K562 (cell line): ENCODE data around the gene GNAT1. TPM values are rescaled to one million over a fixed set of nuclear protein-coding genes. Genes with fewer than 3 reads are reported as not detected.
A peak's percentile ranks its signal among the peaks of the same experiment; 100 is the strongest.

ENCODE experiments used
- ARID2 ChIP-seq: fragments of 450-650 bp; IDR thresholded peaks from 2 replicates; pipeline ENCODE4 v1.6.1; 2017; ENCODE audit warnings: antibody characterized with exemption, mild to moderate bottlenecking
- CHD4 ChIP-seq: fragments of 200-600 bp; sonication (generic); IDR thresholded peaks from 3 replicates; pipeline ENCODE4 v1.6.1; 2012; ENCODE audit warnings: low read depth, mild to moderate bottlenecking, mixed read lengths, low read length, inconsistent platforms; ENCODE audit not compliant: insufficient read depth, insufficient replicate concordance, poor library complexity, severe bottlenecking
- E2F5 ChIP-seq: sonication (generic); formaldehyde crosslinking; IDR thresholded peaks from 2 replicates; pipeline ENCODE4 v1.8.0; 2022; ENCODE audit warnings: mild to moderate bottlenecking, missing genetic modification reagents
- ESRRB ChIP-seq: fragments of 250-450 bp; sonication (Bioruptor Pico); IDR thresholded peaks from 2 replicates; pipeline ENCODE4 v1.5.0; 2020; ENCODE audit warnings: mild to moderate bottlenecking, moderate library complexity, borderline replicate concordance
- GABPA ChIP-seq: fragments of 200-800 bp; sonication (Bioruptor generic); conservative IDR thresholded peaks from 2 replicates; pipeline ENCODE4 v1.6.1; 2016; ENCODE audit warnings: low read depth, missing genetic modification characterization, missing compliant biosample characterization
- HNRNPH1 ChIP-seq: fragments of 200-400 bp; formaldehyde crosslinking; optimal IDR thresholded peaks from 2 replicates; pipeline ENCODE3; 2017; ENCODE audit warnings: low read depth, mild to moderate bottlenecking, low read length, moderate library complexity
- MTA3 ChIP-seq: fragments of 450-650 bp; formaldehyde crosslinking; IDR thresholded peaks from 2 replicates; pipeline ENCODE4 v1.6.1; 2017; ENCODE audit warnings: mild to moderate bottlenecking, borderline replicate concordance
- MYNN ChIP-seq, 2 experiments: sonication (generic); formaldehyde crosslinking in 1 of 2; IDR thresholded peaks; 2 replicates each; pipeline versions ENCODE4 v1.5.0 to v1.6.1; 2016 to 2020; ENCODE audit warnings: antibody characterized with exemption in 1 of 2, missing genetic modification reagents in 1 of 2
- NFYB ChIP-seq: IDR thresholded peaks from 2 replicates; pipeline ENCODE4 v1.6.1; 2011; ENCODE audit warnings: mild to moderate bottlenecking, moderate library complexity; ENCODE audit not compliant: insufficient read length; ENCODE audit errors: extremely low read depth
- NONO ChIP-seq, 2 experiments: fragments of 200-400 bp in 1 of 2; fragments of 450-650 bp in 1 of 2; formaldehyde crosslinking in 1 of 2; IDR thresholded peaks; 2 replicates each; pipeline ENCODE4 v1.6.1; 2017; ENCODE audit warnings: low read depth in 2 of 2, mild to moderate bottlenecking in 2 of 2, moderate library complexity in 2 of 2, low read length in 1 of 2
- PRDM10 ChIP-seq: fragments of 450-650 bp; IDR thresholded peaks from 2 replicates; pipeline ENCODE4 v1.6.1; 2018; ENCODE audit not compliant: partially characterized antibody
- SETDB1 ChIP-seq: IDR thresholded peaks from one replicate; pipeline ENCODE4 v1.6.1; 2012; ENCODE audit warnings: low read length, control low read depth, inconsistent platforms
- TFAP4 ChIP-seq: sonication (generic); formaldehyde crosslinking; IDR thresholded peaks from 2 replicates; pipeline ENCODE4 v1.8.0; 2022; ENCODE audit warnings: missing genetic modification reagents, mild to moderate bottlenecking, moderate library complexity, borderline replicate concordance
- ZBTB9 ChIP-seq: fragments of 450-650 bp; formaldehyde crosslinking; IDR thresholded peaks from 2 replicates; pipeline ENCODE4 v1.4.0; 2020; ENCODE audit warnings: mild to moderate bottlenecking, moderate library complexity
- ZNF282 ChIP-seq: sonication (generic); formaldehyde crosslinking; IDR thresholded peaks from 2 replicates; pipeline ENCODE4 v1.8.1; 2023; ENCODE audit warnings: missing genetic modification reagents
- ZNF444 ChIP-seq: fragments of 250-450 bp; sonication (Bioruptor Pico); IDR thresholded peaks from 2 replicates; pipeline ENCODE4 v1.4.0; 2020; ENCODE audit warnings: mild to moderate bottlenecking, moderate library complexity
- ZNF512 ChIP-seq: IDR thresholded peaks from 2 replicates; pipeline ENCODE4 v1.6.1; 2016; ENCODE audit warnings: missing genetic modification characterization, missing compliant biosample characterization
- ZNF589 ChIP-seq: fragments of 200-800 bp; sonication (Bioruptor generic); IDR thresholded peaks from 2 replicates; pipeline ENCODE4 v1.6.1; 2016; ENCODE audit warnings: low read depth, missing genetic modification characterization, missing compliant biosample characterization
- polyA plus RNA-seq, 8 experiments: library from polyadenylated mRNA; depleted of rRNA in 4 of 8; stranded (reverse) in 5 of 8; unstranded in 3 of 8; fragments of >200 nt; fragmentation: Nextera tagmentation in 2 of 8; fragmentation: Illumina TruSeq in 1 of 8; extraction: Ambion mirVana in 2 of 8; extraction: Trizol in 1 of 8; gene quantifications; 2 replicates each; pipeline versions ENCODE4 v1.2.1 to v1.2.3, GENCODE V29; 2011 to 2014; ENCODE audit warnings: inconsistent platforms in 1 of 8, missing spikeins in 1 of 8
- total RNA-seq, 7 experiments: library from RNA; depleted of rRNA in 6 of 7; stranded (reverse); fragments of >200 nt in 6 of 7; fragmentation: Illumina TruSeq in 2 of 7; extraction: Trizol in 2 of 7; gene quantifications; 2 replicates each; pipeline versions ENCODE4 v1.2.1 to v1.2.3, GENCODE V29; 2011 to 2021; ENCODE audit warnings: low replicate concordance in 1 of 7

Gene GNAT1
- total and polyA plus RNA-seq, 9 of the 15 experiments (the other 6 are each of a cell fraction or from before 2014, with no cell fraction given), result not detected

- TF ChIP-seq ZNF444 (CRISPR knock-in tag) (no peak), NONO (IDR thresholded peaks at IDR 0.05; ENCODE audit: low read depth in 2 of 2, low read length in 1 of 2) (peak in 1 of 2 experiments; percentile 69; a peak in 1 of 4 replicates), CHD4 (no peak), MTA3 (peak; percentile 64; the same call in 1 of the 2 replicates), ZBTB9 (CRISPR knock-in tag) (0 out of 2 replicates have a peak, but pooled peaks have one; percentile 37), PRDM10 (peak; percentile 76), HNRNPH1 (no peak), ARID2 (no peak), ESRRB (CRISPR knock-in tag) (no peak), ZNF589 (no peak), NFYB (peak; percentile 29), MYNN (IDR thresholded peaks at IDR 0.05) (0 out of 2 replicates have a peak, but pooled peaks have one; percentile 58), MYNN (CRISPR knock-in tag; IDR thresholded peaks at IDR 0.05) (no peak), ZNF282 (CRISPR knock-in tag) (no peak), GABPA (tag) (peak; percentile 70), E2F5 (CRISPR knock-in tag) (no peak), TFAP4 (CRISPR knock-in tag) (peak; percentile 45; the same call in 1 of the 2 replicates), SETDB1 (no peak), ZNF512 (tag) (no peak)
These were observed 44.5 kb downstream of the GNAT1 start, which contains the start of gene GNAI2 (continued) for GRCh38 chr3:50235716-50236483.
